WTC11 (cell line): ENCODE results near the gene ZNF22. TPM values are rescaled to one million over a fixed set of nuclear protein-coding genes. Genes with fewer than 3 reads are reported as not detected.

Experiments
- ATAC-seq: fragments of 200-7000 bp; cut with Tn5 transposase; 2 replicates; pipeline ENCODE4 v1.10.0; 2021; ENCODE audit warnings: mild to moderate bottlenecking, moderate library complexity
- CTCF ChIA-PET: fragments of 300-600 bp; sonication (Branson Sonifier 250); formaldehyde crosslinking; loops from one replicate; lab custom pipeline; 2021; ENCODE audit warnings: antibody characterized with exemption; lab: Charles Lee
- POLR2A ChIA-PET: fragments of 350-600 bp; sonication (Branson Sonifier 250); formaldehyde crosslinking; loops from one replicate; lab custom pipeline; 2021; ENCODE audit warnings: antibody characterized with exemption; lab: Charles Lee
- DNase-seq: peaks from one replicate; pipeline ENCODE4 v3.0.0; 2021; ENCODE audit warnings: low spot score
- H3K27ac Mint-ChIP-seq: 2 replicates; pipeline ENCODE4 v1.8.0; 2021; ENCODE audit warnings: mixed read lengths
- H3K27me3 Mint-ChIP-seq: 2 replicates; pipeline ENCODE4 v1.8.0; 2021; ENCODE audit warnings: low read depth, mild to moderate bottlenecking, moderate library complexity, mixed read lengths
- H3K36me3 Mint-ChIP-seq: 2 replicates; pipeline ENCODE4 v1.8.0; 2021; ENCODE audit warnings: mixed read lengths
- H3K4me1 Mint-ChIP-seq: 2 replicates; pipeline ENCODE4 v1.8.0; 2022; ENCODE audit warnings: mixed read lengths
- H3K4me3 Mint-ChIP-seq: 2 replicates; pipeline ENCODE4 v1.8.0; 2021; ENCODE audit warnings: mild to moderate bottlenecking, moderate library complexity, mixed read lengths
- H3K9me3 Mint-ChIP-seq: 2 replicates; pipeline ENCODE4 v1.8.0; 2021; ENCODE audit warnings: mixed read lengths
- ATF1 ChIP-seq: sonication (generic); formaldehyde crosslinking; IDR thresholded peaks from 2 replicates; pipeline ENCODE4 v1.8.1; 2023; ENCODE audit warnings: mild to moderate bottlenecking, moderate library complexity, missing genetic modification reagents
- CREB1 ChIP-seq: sonication (generic); formaldehyde crosslinking; IDR thresholded peaks from 2 replicates; pipeline ENCODE4 v1.8.0; 2023; ENCODE audit warnings: mild to moderate bottlenecking, missing genetic modification reagents
- FOXK1 ChIP-seq: sonication (generic); formaldehyde crosslinking; IDR thresholded peaks from 2 replicates; pipeline ENCODE4 v1.8.0; 2022; ENCODE audit warnings: mild to moderate bottlenecking, moderate library complexity, missing genetic modification reagents
- GABPB1 ChIP-seq: sonication (generic); formaldehyde crosslinking; IDR thresholded peaks from 2 replicates; pipeline ENCODE4 v1.8.1; 2023; ENCODE audit warnings: mild to moderate bottlenecking, missing genetic modification reagents
- HMGA2 ChIP-seq: fragments of 250-450 bp; sonication (Bioruptor Pico); IDR thresholded peaks from 2 replicates; pipeline ENCODE4 v1.4.0; 2021; ENCODE audit warnings: mild to moderate bottlenecking, moderate library complexity
- JAZF1 ChIP-seq: fragments of 250-450 bp; sonication (Bioruptor Pico); IDR thresholded peaks from 2 replicates; pipeline ENCODE4 v1.9.0; 2021; ENCODE audit warnings: moderate library complexity, mild to moderate bottlenecking, inconsistent platforms
- KAT7 ChIP-seq: sonication (generic); formaldehyde crosslinking; IDR thresholded peaks from 2 replicates; pipeline ENCODE4 v1.8.1; 2023; ENCODE audit warnings: missing genetic modification reagents, mild to moderate bottlenecking, borderline replicate concordance
- MXD4 ChIP-seq: fragments of 250-450 bp; sonication (Bioruptor Pico); IDR thresholded peaks from 2 replicates; pipeline ENCODE4 v1.8.0; 2021; ENCODE audit warnings: mild to moderate bottlenecking, moderate library complexity, borderline replicate concordance
- MYBL2 ChIP-seq: sonication (generic); formaldehyde crosslinking; IDR thresholded peaks from 2 replicates; pipeline ENCODE4 v1.8.1; 2023; ENCODE audit warnings: mild to moderate bottlenecking, moderate library complexity, missing genetic modification reagents
- NFE2L1 ChIP-seq: sonication (generic); formaldehyde crosslinking; IDR thresholded peaks from 2 replicates; pipeline ENCODE4 v1.8.1; 2023; ENCODE audit warnings: missing genetic modification reagents
- PRRX2 ChIP-seq: fragments of 250-450 bp; sonication (Bioruptor Pico); IDR thresholded peaks from 2 replicates; pipeline ENCODE4 v1.8.0; 2021; ENCODE audit warnings: mild to moderate bottlenecking
- TCF7 ChIP-seq: sonication (generic); formaldehyde crosslinking; IDR thresholded peaks from 2 replicates; pipeline ENCODE4 v1.8.0; 2022; ENCODE audit warnings: mild to moderate bottlenecking, low read depth, missing genetic modification reagents, moderate library complexity
- TP53 ChIP-seq: sonication (generic); formaldehyde crosslinking; IDR thresholded peaks from 2 replicates; pipeline ENCODE4 v1.8.1; 2023; ENCODE audit warnings: mild to moderate bottlenecking, missing genetic modification reagents
- ZNF396 ChIP-seq: fragments of 250-450 bp; sonication (Bioruptor Pico); IDR thresholded peaks from 2 replicates; pipeline ENCODE4 v1.8.0; 2021; ENCODE audit warnings: mild to moderate bottlenecking, moderate library complexity, borderline replicate concordance
- total RNA-seq: library from RNA; stranded (reverse); gene quantifications from 3 replicates; pipeline ENCODE4 v1.2.3, GENCODE V29; 2021
- TF ChIP-seq, protein P1 (sequence below): sonication (generic); formaldehyde crosslinking; IDR thresholded peaks from 2 replicates; pipeline ENCODE4 v1.8.1; 2022; ENCODE audit warnings: mild to moderate bottlenecking, moderate library complexity, missing genetic modification reagents
- TF ChIP-seq, protein P2 (sequence below): sonication (generic); formaldehyde crosslinking; conservative IDR thresholded peaks from 2 replicates; pipeline ENCODE4 v1.8.1; 2022; ENCODE audit warnings: mild to moderate bottlenecking, missing genetic modification reagents
- TF ChIP-seq, protein P3 (sequence below): sonication (generic); formaldehyde crosslinking; IDR thresholded peaks from 2 replicates; pipeline ENCODE4 v1.8.0; 2023; ENCODE audit warnings: mild to moderate bottlenecking, missing genetic modification reagents
- TF ChIP-seq, protein P4 (sequence below): sonication (generic); formaldehyde crosslinking; IDR thresholded peaks from 2 replicates; pipeline ENCODE4 v1.8.0; 2023; ENCODE audit warnings: missing genetic modification reagents

ZNF22 gene
- total RNA-seq, 1 experiment from 2014 or later = 31.0 TPM

DNA sequence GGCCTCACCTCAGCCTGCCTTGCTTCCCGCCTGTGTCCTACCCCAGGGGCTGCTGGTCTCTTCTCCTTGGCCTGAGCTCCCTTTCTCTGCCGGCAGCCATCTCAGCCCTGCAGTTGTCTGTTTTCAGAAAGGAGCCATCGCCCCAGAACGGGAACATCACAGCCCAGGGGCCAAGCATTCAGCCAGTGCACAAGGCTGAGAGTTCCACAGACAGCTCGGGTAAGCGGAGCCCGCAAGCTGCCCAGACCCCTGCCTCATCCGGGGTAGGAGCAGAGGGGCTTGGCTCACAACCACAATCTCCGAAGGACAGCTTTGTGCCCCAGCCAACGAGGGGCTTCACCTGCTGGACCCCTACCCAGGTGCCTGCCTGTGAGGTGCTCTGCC is 16.8 kb upstream of the ZNF22 start:
- ATAC-seq = no peak
- Mint-ChIP-seq H3K27me3 (peaks cover 2% of the 10 kb centered on the region; the same call in 1 of the 2 replicates), H3K27ac (0 out of 2 replicates have a peak overlapping the region, but pooled peaks have one; percentile 45), H3K4me1 (peaks cover 60% of the 10 kb centered on the region), H3K36me3 (peaks cover 2% of the 10 kb centered on the region; the same call in 1 of the 2 replicates)
- TF ChIP-seq, protein P1, sequence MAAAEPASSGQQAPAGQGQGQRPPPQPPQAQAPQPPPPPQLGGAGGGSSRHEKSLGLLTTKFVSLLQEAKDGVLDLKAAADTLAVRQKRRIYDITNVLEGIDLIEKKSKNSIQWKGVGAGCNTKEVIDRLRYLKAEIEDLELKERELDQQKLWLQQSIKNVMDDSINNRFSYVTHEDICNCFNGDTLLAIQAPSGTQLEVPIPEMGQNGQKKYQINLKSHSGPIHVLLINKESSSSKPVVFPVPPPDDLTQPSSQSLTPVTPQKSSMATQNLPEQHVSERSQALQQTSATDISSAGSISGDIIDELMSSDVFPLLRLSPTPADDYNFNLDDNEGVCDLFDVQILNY = no peak
- no peak for TF ChIP-seq HMGA2 (CRISPR knock-in tag)
- TF ChIP-seq FOXK1 (CRISPR knock-in tag) = no peak
- no peak for TF ChIP-seq ATF1 (CRISPR knock-in tag)
- TF ChIP-seq, protein P2, sequence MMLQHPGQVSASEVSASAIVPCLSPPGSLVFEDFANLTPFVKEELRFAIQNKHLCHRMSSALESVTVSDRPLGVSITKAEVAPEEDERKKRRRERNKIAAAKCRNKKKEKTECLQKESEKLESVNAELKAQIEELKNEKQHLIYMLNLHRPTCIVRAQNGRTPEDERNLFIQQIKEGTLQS = no peak
- TF ChIP-seq CREB1 (CRISPR knock-in tag) = no peak
- TF ChIP-seq, all 79 proteins: peak for 0
- no peaks in the 10 kb centered on the region for H3K9me3 Mint-ChIP-seq
- ChIA-PET CTCF (interaction anchor here (0.6 to 1.2 kb wide), 3 partner anchors 10 to 18 kb away, joined by 3 to 4 read pairs (median 3); no protein-coding TSS in a partner anchor), POLR2A (no interaction called here)
- no peak for DNase-seq
- no peak overlapping the region for H3K4me3 Mint-ChIP-seq

DNA sequence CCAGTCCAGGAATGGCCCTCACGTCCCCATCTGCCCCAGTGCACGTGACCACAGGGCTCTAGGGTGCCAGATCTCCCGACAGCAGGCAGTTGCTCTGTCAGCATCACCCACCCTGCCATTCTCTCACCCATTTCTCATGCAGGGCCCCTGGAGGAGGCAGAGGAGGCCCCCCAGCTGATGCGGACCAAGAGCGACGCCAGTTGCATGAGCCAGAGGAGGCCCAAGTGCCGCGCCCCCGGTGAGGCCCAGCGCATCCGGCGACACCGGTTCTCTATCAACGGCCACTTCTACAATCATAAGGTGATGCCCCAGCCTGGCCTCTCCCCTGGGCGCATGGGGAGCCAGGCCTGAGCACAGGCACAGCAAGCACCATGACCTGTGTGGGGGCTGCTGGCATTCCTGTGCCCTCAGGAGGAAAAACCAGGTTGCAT is 16.0 kb upstream of the ZNF22 start:
- POLR2A ChIA-PET = no interaction called here
- TF ChIP-seq, protein P3, sequence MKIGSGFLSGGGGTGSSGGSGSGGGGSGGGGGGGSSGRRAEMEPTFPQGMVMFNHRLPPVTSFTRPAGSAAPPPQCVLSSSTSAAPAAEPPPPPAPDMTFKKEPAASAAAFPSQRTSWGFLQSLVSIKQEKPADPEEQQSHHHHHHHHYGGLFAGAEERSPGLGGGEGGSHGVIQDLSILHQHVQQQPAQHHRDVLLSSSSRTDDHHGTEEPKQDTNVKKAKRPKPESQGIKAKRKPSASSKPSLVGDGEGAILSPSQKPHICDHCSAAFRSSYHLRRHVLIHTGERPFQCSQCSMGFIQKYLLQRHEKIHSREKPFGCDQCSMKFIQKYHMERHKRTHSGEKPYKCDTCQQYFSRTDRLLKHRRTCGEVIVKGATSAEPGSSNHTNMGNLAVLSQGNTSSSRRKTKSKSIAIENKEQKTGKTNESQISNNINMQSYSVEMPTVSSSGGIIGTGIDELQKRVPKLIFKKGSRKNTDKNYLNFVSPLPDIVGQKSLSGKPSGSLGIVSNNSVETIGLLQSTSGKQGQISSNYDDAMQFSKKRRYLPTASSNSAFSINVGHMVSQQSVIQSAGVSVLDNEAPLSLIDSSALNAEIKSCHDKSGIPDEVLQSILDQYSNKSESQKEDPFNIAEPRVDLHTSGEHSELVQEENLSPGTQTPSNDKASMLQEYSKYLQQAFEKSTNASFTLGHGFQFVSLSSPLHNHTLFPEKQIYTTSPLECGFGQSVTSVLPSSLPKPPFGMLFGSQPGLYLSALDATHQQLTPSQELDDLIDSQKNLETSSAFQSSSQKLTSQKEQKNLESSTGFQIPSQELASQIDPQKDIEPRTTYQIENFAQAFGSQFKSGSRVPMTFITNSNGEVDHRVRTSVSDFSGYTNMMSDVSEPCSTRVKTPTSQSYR (CRISPR knock-in tag) = no peak
- no peak for TF ChIP-seq CREB1 (CRISPR knock-in tag)
- no peak for TF ChIP-seq KAT7
- no peak for TF ChIP-seq NFE2L1 (CRISPR knock-in tag)
- no peak for TF ChIP-seq TCF7 (CRISPR knock-in tag)
- TF ChIP-seq, protein P4, sequence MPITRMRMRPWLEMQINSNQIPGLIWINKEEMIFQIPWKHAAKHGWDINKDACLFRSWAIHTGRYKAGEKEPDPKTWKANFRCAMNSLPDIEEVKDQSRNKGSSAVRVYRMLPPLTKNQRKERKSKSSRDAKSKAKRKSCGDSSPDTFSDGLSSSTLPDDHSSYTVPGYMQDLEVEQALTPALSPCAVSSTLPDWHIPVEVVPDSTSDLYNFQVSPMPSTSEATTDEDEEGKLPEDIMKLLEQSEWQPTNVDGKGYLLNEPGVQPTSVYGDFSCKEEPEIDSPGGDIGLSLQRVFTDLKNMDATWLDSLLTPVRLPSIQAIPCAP (CRISPR knock-in tag) = no peak
- TF ChIP-seq PRRX2 (CRISPR knock-in tag) = no peak
- no peak for TF ChIP-seq TP53
- TF ChIP-seq, protein P1 = no peak
- no peak for TF ChIP-seq MYBL2
- Mint-ChIP-seq H3K9me3 (no peaks in the 10 kb centered on the region), H3K36me3 (peaks cover 2% of the 10 kb centered on the region; the same call in 1 of the 2 replicates), H3K27ac (no peak overlapping the region), H3K4me3 (no peak overlapping the region), H3K4me1 (peaks cover 60% of the 10 kb centered on the region), H3K27me3 (no peaks in the 10 kb centered on the region; the same call in 1 of the 2 replicates)
- CTCF ChIA-PET = interaction anchor here (0.6 to 2.2 kb wide), 4 partner anchors 11 to 52 kb away, joined by 3 to 12 read pairs (median 3); no protein-coding TSS in a partner anchor
- DNase-seq = no peak
- no peak for ATAC-seq

DNA sequence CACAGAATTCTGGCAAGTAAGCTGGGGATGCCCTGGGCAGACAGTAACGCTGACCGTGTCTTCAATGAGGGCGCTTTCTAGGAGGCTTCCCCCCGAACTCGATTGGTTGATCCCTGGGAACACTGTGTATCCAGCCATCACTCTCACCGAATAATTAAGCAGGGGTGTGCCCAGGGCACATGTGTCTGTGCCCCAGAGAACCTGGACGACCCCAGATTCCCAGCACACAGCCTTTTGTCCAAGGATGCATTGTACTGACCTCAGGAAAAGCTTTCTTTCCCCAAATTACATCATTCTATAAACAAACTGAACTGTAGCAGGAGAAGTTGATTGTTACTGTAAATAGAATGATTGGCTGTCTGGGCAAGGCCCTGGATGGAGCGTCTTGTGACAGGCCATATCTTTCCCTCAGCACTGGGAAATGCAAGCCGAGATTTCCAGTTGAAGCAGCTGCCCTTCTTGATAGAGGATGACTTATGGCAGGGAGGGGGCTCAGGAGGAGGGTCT is 15.5 kb upstream of the ZNF22 start:
- H3K4me3 Mint-ChIP-seq = no peak overlapping the region
- ChIA-PET POLR2A (no interaction called here), CTCF (interaction anchor here (0.6 to 2.2 kb wide), 4 partner anchors 18 to 106 kb away, joined by 3 to 12 read pairs (median 4); no protein-coding TSS in a partner anchor)
- no peak for DNase-seq
- no peaks in the 10 kb centered on the region; the same call in 1 of the 2 replicates for H3K27me3 Mint-ChIP-seq
- TF ChIP-seq MXD4 = no peak
- TF ChIP-seq JAZF1 (CRISPR knock-in tag) = no peak
- TF ChIP-seq GABPB1 (CRISPR knock-in tag) = peak; percentile 81
- no peak for TF ChIP-seq ZNF396 (CRISPR knock-in tag)
- no peak for ATAC-seq
- no peak overlapping the region for H3K27ac Mint-ChIP-seq
- peaks cover 2% of the 10 kb centered on the region; the same call in 1 of the 2 replicates for H3K36me3 Mint-ChIP-seq
- H3K9me3 Mint-ChIP-seq = no peaks in the 10 kb centered on the region
- peaks cover 60% of the 10 kb centered on the region for H3K4me1 Mint-ChIP-seq
